Measurements from ENCODE around the gene RALGDS. TPM values are rescaled to one million over a fixed set of nuclear protein-coding genes. Genes with fewer than 3 reads are reported as not detected.

RALGDS gene
- total and polyA plus RNA-seq, 9 of the 15 experiments (the other 6 are each of a cell fraction or from before 2014, with no cell fraction given), result 0.75 to 43.3 (median 27.1) TPM

- Histone ChIP-seq H3K27ac (ENCODE audit: extremely low read depth, low read depth, low read length) (peak overlapping the region; percentile 45; the same call in 2 of the 3 replicates), H3K4me2 (ENCODE audit: insufficient read depth, low read length) (no peak overlapping the region), H3K27me3 (ENCODE audit: control insufficient read depth in 2 of 2, insufficient read depth in 2 of 2, low read length in 2 of 2) (no peaks in the 10 kb centered on the region), H3K4me3 (no peak overlapping the region), H3K9me3 (replicated peaks; ENCODE audit: control insufficient read depth, insufficient read depth, low read depth, low read length) (no peaks in the 10 kb centered on the region), H4K20me1 (replicated peaks; ENCODE audit: control insufficient read depth, insufficient read depth, low read length) (peaks cover 16% of the 10 kb centered on the region; the same call in 1 of the 2 replicates), H3K9ac (ENCODE audit: insufficient read depth in 1 of 2, low read depth in 2 of 2, low read length in 2 of 2) (peak overlapping the region in 1 of 2 experiments; percentile 15; a peak in 2 of 4 replicates), H2AFZ (ENCODE audit: low read depth, low read length) (no peak overlapping the region), H3K9me1 (ENCODE audit: control insufficient read depth, insufficient read depth, low read length) (peaks cover 9% of the 10 kb centered on the region), H3K4me1 (replicated peaks in 1 of 2; ENCODE audit: control insufficient read depth in 2 of 2, insufficient read depth in 2 of 2, low read length in 2 of 2) (peaks cover 84 to 92% of the 10 kb centered on the region in 2 experiments), H3K36me3 (ENCODE audit: control insufficient read depth, insufficient read depth, low read length) (peaks cover 21% of the 10 kb centered on the region; the same call in 1 of the 3 replicates), H3K79me2 (ENCODE audit: control insufficient read depth, insufficient read depth, low read length) (peaks cover 94% of the 10 kb centered on the region)
- ATAC-seq, result no peak
- no TSS peak for BruUV-seq (replicated peaks)
- DNase-seq (ENCODE audit: extremely low read depth in 1 of 4, low spot score in 3 of 4), result no peak
- in situ Hi-C loops (cut with MboI) (no loop called here), intact Hi-C loops (cut with micrococcal nuclease) (no loop called here)
- 56% methylated on average over 3 of the region's 4 CpGs for WGBS (ENCODE audit: insufficient coverage, low coverage, missing lambda C conversion rate)
- ChIA-PET POLR2A (interaction anchor here (0.6 kb wide), 1 partner anchor 23 kb away, joined by 3 read pairs; no protein-coding TSS in a partner anchor), CTCF (ENCODE audit: low intra/inter-chr PET ratio) (no interaction called here)
- FAIRE-seq, result no peak
- TF ChIP-seq ZNF175 (CRISPR knock-in tag; IDR thresholded peaks at IDR 0.05; ENCODE audit: low read depth) (0 out of 2 replicates have a peak, but pooled peaks have one; percentile 2), ZNF395 (CRISPR knock-in tag; IDR thresholded peaks at IDR 0.05) (peak; percentile 13; the same call in 1 of the 2 replicates), ZNF740 (CRISPR knock-in tag; IDR thresholded peaks at IDR 0.05) (no peak), ZNF740 (tag; IDR thresholded peaks at IDR 0.05) (peak in 1 of 2 experiments; percentile 38; a peak in 1 of 4 replicates), MIER1 (IDR thresholded peaks at IDR 0.05; ENCODE audit: low read depth) (no peak), THAP7 (CRISPR knock-in tag; IDR thresholded peaks at IDR 0.05) (no peak)
Observed at GRCh38 chr9:133140174-133140505, 19.1 kb upstream of the RALGDS start.
